SK-N-SH treated with all-trans-retinoic acid at 6 μM for 48 hours (cell line): ENCODE data around the gene TGFBI.

Experiments
- ATAC-seq: fragments of 200-7000 bp; cut with Tn5 transposase; 3 replicates; pipeline ENCODE4 v1.9.1; 2020; ENCODE audit warnings: mild to moderate bottlenecking, moderate library complexity
- ARNTL ChIP-seq: fragments of 450-650 bp; formaldehyde crosslinking; IDR thresholded peaks from 2 replicates; pipeline ENCODE4 v1.5.0; 2020; ENCODE audit warnings: low read depth, mild to moderate bottlenecking, moderate library complexity, borderline replicate concordance
- BACH2 ChIP-seq: fragments of 250-450 bp; sonication (Bioruptor Pico); IDR thresholded peaks from 2 replicates; pipeline ENCODE4 v1.9.0; 2021; ENCODE audit warnings: mild to moderate bottlenecking, borderline replicate concordance
- CREB5 ChIP-seq: fragments of 250-450 bp; sonication (Bioruptor Pico); IDR thresholded peaks from 2 replicates; pipeline ENCODE4 v1.5.1; 2020; ENCODE audit warnings: low read depth, mild to moderate bottlenecking, moderate library complexity
- CSDC2 ChIP-seq: fragments of 250-450 bp; sonication (Bioruptor Pico); IDR thresholded peaks from 2 replicates; pipeline ENCODE4 v1.5.0; 2020; ENCODE audit warnings: mild to moderate bottlenecking, moderate library complexity
- CSRNP3 ChIP-seq: fragments of 250-450 bp; sonication (Bioruptor Pico); IDR thresholded peaks from 2 replicates; pipeline ENCODE4 v1.5.1; 2021; ENCODE audit warnings: mild to moderate bottlenecking, moderate library complexity
- ESRRG ChIP-seq: fragments of 250-450 bp; sonication (Bioruptor Pico); IDR thresholded peaks from 2 replicates; pipeline ENCODE4 v1.6.1; 2021; ENCODE audit warnings: mild to moderate bottlenecking
- GLIS3 ChIP-seq: fragments of 250-450 bp; sonication (Bioruptor Pico); IDR thresholded peaks from 2 replicates; pipeline ENCODE4 v1.5.0; 2020; ENCODE audit warnings: mild to moderate bottlenecking, moderate library complexity
- ISL1 ChIP-seq: fragments of 250-450 bp; sonication (Bioruptor Pico); IDR thresholded peaks from 2 replicates; pipeline ENCODE4 v2.1.2; 2022; ENCODE audit warnings: mild to moderate bottlenecking, moderate library complexity
- OSR1 ChIP-seq: fragments of 250-450 bp; sonication (Bioruptor Pico); IDR thresholded peaks from 2 replicates; pipeline ENCODE4 v1.8.0; 2022; ENCODE audit warnings: moderate library complexity, mild to moderate bottlenecking, inconsistent platforms
- PATZ1 ChIP-seq: fragments of 250-450 bp; sonication (Bioruptor Pico); IDR thresholded peaks from 2 replicates; pipeline ENCODE4 v1.8.0; 2020; ENCODE audit warnings: mild to moderate bottlenecking, moderate library complexity, borderline replicate concordance
- POU6F1 ChIP-seq: fragments of 250-450 bp; sonication (Bioruptor Pico); IDR thresholded peaks from 2 replicates; pipeline ENCODE4 v1.8.0; 2021; ENCODE audit warnings: low read depth, mild to moderate bottlenecking, moderate library complexity, borderline replicate concordance
- PPARA ChIP-seq: fragments of 250-450 bp; sonication (Bioruptor Pico); IDR thresholded peaks from 2 replicates; pipeline ENCODE4 v1.5.0; 2020; ENCODE audit warnings: mild to moderate bottlenecking, borderline replicate concordance
- RARB ChIP-seq: fragments of 250-450 bp; sonication (Bioruptor Pico); IDR thresholded peaks from 2 replicates; pipeline ENCODE4 v1.8.0; 2021; ENCODE audit warnings: mild to moderate bottlenecking, moderate library complexity
- SNAI2 ChIP-seq: fragments of 250-450 bp; sonication (Bioruptor Pico); IDR thresholded peaks from 2 replicates; pipeline ENCODE4 v1.5.0; 2020; ENCODE audit warnings: mild to moderate bottlenecking, moderate library complexity
- TCF4 ChIP-seq: fragments of 250-450 bp; sonication (Bioruptor Pico); IDR thresholded peaks from 2 replicates; pipeline ENCODE4 v1.8.0; 2021; ENCODE audit warnings: mild to moderate bottlenecking, moderate library complexity, borderline replicate concordance
- TOX ChIP-seq: fragments of 250-450 bp; sonication (Bioruptor Pico); IDR thresholded peaks from 2 replicates; pipeline ENCODE4 v1.8.0; 2021; ENCODE audit warnings: mild to moderate bottlenecking, moderate library complexity, borderline replicate concordance
- TSHZ2 ChIP-seq: fragments of 250-450 bp; sonication (Bioruptor Pico); IDR thresholded peaks from 2 replicates; pipeline ENCODE4 v1.5.0; 2020; ENCODE audit warnings: mild to moderate bottlenecking, moderate library complexity
- ZC3H10 ChIP-seq: fragments of 250-450 bp; sonication (Bioruptor Pico); IDR thresholded peaks from 2 replicates; pipeline ENCODE4 v1.5.1; 2021; ENCODE audit warnings: mild to moderate bottlenecking, moderate library complexity
- ZFP3 ChIP-seq: fragments of 250-450 bp; sonication (Bioruptor Pico); IDR thresholded peaks from 2 replicates; pipeline ENCODE4 v1.5.0; 2020; ENCODE audit warnings: mild to moderate bottlenecking, moderate library complexity
- ZFP30 ChIP-seq: fragments of 450-650 bp; formaldehyde crosslinking; IDR thresholded peaks from 2 replicates; pipeline ENCODE4 v1.5.0; 2022; ENCODE audit warnings: mild to moderate bottlenecking, moderate library complexity
- ZNF565 ChIP-seq: fragments of 450-650 bp; formaldehyde crosslinking; conservative IDR thresholded peaks from 2 replicates; pipeline ENCODE4 v1.5.0; 2020; ENCODE audit warnings: low read depth, mild to moderate bottlenecking, moderate library complexity
- ZNF70 ChIP-seq: fragments of 450-650 bp; formaldehyde crosslinking; IDR thresholded peaks from 2 replicates; pipeline ENCODE4 v1.5.0; 2020; ENCODE audit warnings: mild to moderate bottlenecking, moderate library complexity
- ZNF8 ChIP-seq: fragments of 450-650 bp; formaldehyde crosslinking; IDR thresholded peaks from 2 replicates; pipeline ENCODE4 v1.5.0; 2020; ENCODE audit warnings: mild to moderate bottlenecking, moderate library complexity

Gene TGFBI

GRCh38 chr5:136034984-136035383 is 6.2 kb downstream of the TGFBI start:
- no peak for TF ChIP-seq TCF4
- no peak for TF ChIP-seq PPARA (CRISPR knock-in tag)
- TF ChIP-seq GLIS3 = no peak
- no peak for TF ChIP-seq ZNF8 (CRISPR knock-in tag)
- TF ChIP-seq CSRNP3 (CRISPR knock-in tag) = no peak
- no peak for TF ChIP-seq ZFP3
- TF ChIP-seq ARNTL (CRISPR knock-in tag) = no peak
- TF ChIP-seq TSHZ2 = no peak
- TF ChIP-seq BACH2 (CRISPR knock-in tag) = no peak
- TF ChIP-seq OSR1 (CRISPR knock-in tag) = no peak
- TF ChIP-seq POU6F1 = no peak
- no peak for TF ChIP-seq SNAI2 (CRISPR knock-in tag)
- no peak for TF ChIP-seq ZFP30 (CRISPR knock-in tag)
- TF ChIP-seq ZNF70 (CRISPR knock-in tag) = no peak
- TF ChIP-seq TOX = no peak
- no peak for TF ChIP-seq ZC3H10 (CRISPR knock-in tag)
- TF ChIP-seq CREB5 (CRISPR knock-in tag) = no peak
- TF ChIP-seq ISL1 (CRISPR knock-in tag) = no peak
- no peak for TF ChIP-seq RARB
- ATAC-seq = peak; percentile 4; the same call in 1 of the 3 replicates

GRCh38 chr5:136035837-136036236 is 7.0 kb downstream of the TGFBI start:
- no peak for TF ChIP-seq BACH2 (CRISPR knock-in tag)
- no peak for TF ChIP-seq ARNTL (CRISPR knock-in tag)
- no peak for TF ChIP-seq POU6F1
- no peak for TF ChIP-seq PATZ1 (CRISPR knock-in tag)
- TF ChIP-seq TCF4 = no peak
- TF ChIP-seq CSRNP3 (CRISPR knock-in tag) = no peak
- TF ChIP-seq ISL1 (CRISPR knock-in tag) = no peak
- no peak for TF ChIP-seq ESRRG
- TF ChIP-seq RARB = no peak
- TF ChIP-seq CSDC2 = no peak
- TF ChIP-seq ZFP3 = no peak
- no peak for TF ChIP-seq PPARA (CRISPR knock-in tag)
- TF ChIP-seq ZNF8 (CRISPR knock-in tag) = no peak
- TF ChIP-seq ZNF565 = no peak
- no peak for TF ChIP-seq GLIS3
- TF ChIP-seq OSR1 (CRISPR knock-in tag) = no peak
- no peak for ATAC-seq
